Loucy (cell line): ENCODE results near the gene SLC26A2.
"Not testable (repeated sequence)": the region's sequence is repeated elsewhere in the genome, so short reads cannot be mapped to it uniquely, and the experiment has no call there.

Experiments used
- H2AFZ ChIP-seq: fragments of 200-600 bp; sonication (generic); 2 replicates; pipeline ENCODE4 v1.6.0; 2016; ENCODE audit warnings: antibody characterized with exemption, mild to moderate bottlenecking, low read length, moderate library complexity
- H3F3A ChIP-seq: fragments of 200-600 bp; 2 replicates; pipeline ENCODE4 v1.6.0; 2016; ENCODE audit warnings: antibody characterized with exemption, low read depth, mild to moderate bottlenecking
- H3K27me3 ChIP-seq: fragments of 200-600 bp; sonication (generic); 2 replicates; pipeline ENCODE4 v1.6.1; 2014; ENCODE audit warnings: low read length, mild to moderate bottlenecking; ENCODE audit not compliant: insufficient read depth, poor library complexity, severe bottlenecking
- H3K36me3 ChIP-seq: fragments of 200-600 bp; sonication (generic); 2 replicates; pipeline ENCODE4 v1.6.1; 2016; ENCODE audit warnings: low read length; ENCODE audit not compliant: insufficient read depth
- H3K4me1 ChIP-seq: fragments of 200-600 bp; sonication (generic); 2 replicates; pipeline ENCODE4 v1.5.1; 2014; ENCODE audit warnings: low read length, mild to moderate bottlenecking; ENCODE audit not compliant: insufficient read depth, poor library complexity, severe bottlenecking
- H3K4me2 ChIP-seq: fragments of 200-600 bp; sonication (generic); 2 replicates; pipeline ENCODE4 v1.6.0; 2014; ENCODE audit warnings: antibody characterized with exemption, low read length, low read depth, mild to moderate bottlenecking; ENCODE audit not compliant: poor library complexity, severe bottlenecking
- H3K4me3 ChIP-seq: fragments of 200-600 bp; sonication (generic); 2 replicates; pipeline ENCODE4 v1.5.1; 2014; ENCODE audit warnings: low read length, mild to moderate bottlenecking, mixed read lengths; ENCODE audit not compliant: poor library complexity, severe bottlenecking
- H3K79me2 ChIP-seq: fragments of 200-600 bp; sonication (generic); 2 replicates; pipeline ENCODE4 v1.6.1; 2014; ENCODE audit warnings: low read length; ENCODE audit not compliant: insufficient read depth
- H3K9ac ChIP-seq: fragments of 200-600 bp; sonication (generic); 2 replicates; pipeline ENCODE4 v1.6.0; 2014; ENCODE audit warnings: mild to moderate bottlenecking, low read depth, low read length, moderate library complexity; ENCODE audit not compliant: poor library complexity, severe bottlenecking
- H3K9me2 ChIP-seq: fragments of 200-600 bp; sonication (generic); replicated peaks from 2 replicates; pipeline ENCODE4 v1.6.1; 2016; ENCODE audit warnings: low read depth, low read length, mixed read lengths
- H3K9me3 ChIP-seq: fragments of 200-600 bp; sonication (generic); 2 replicates; pipeline ENCODE4 v1.6.1; 2014; ENCODE audit warnings: mild to moderate bottlenecking, antibody characterized with exemption, low read length, low read depth; ENCODE audit not compliant: insufficient read depth
- H4K20me1 ChIP-seq: fragments of 200-600 bp; sonication (generic); 2 replicates; pipeline ENCODE4 v1.6.0; 2014; ENCODE audit warnings: antibody characterized with exemption, low read length, mild to moderate bottlenecking; ENCODE audit not compliant: insufficient read depth, poor library complexity, severe bottlenecking
- EZH2phosphoT487 ChIP-seq: fragments of 200-600 bp; IDR thresholded peaks from 2 replicates; pipeline ENCODE4 v1.6.1; 2018; ENCODE audit warnings: antibody characterized with exemption, mild to moderate bottlenecking, moderate library complexity, borderline replicate concordance
- TF ChIP-seq, protein P1 (sequence below): fragments of 200-600 bp; sonication (generic); conservative IDR thresholded peaks from 2 replicates; pipeline ENCODE4 v1.5.1; 2014; ENCODE audit warnings: mild to moderate bottlenecking, antibody characterized with exemption, low read length

Gene SLC26A2

DNA sequence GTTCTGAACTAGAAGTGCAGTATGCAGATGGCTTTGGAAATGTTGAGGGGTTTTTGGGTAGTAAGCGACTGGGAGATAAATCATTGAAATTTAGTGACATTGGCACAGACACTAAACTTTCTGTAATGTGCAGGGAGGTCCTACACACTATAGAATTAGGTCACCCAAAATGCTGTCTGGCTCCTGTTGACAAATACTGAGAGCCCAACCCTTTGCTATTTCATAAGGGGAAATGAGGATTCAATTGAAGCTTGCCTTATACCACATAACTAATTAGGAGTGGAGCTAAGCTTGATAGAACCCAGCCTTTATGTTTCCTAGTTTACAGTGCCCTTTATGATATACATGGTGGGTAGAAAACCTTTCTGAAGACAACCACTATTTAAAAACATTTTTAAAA is 62.6 kb downstream of the SLC26A2 start:
- Histone ChIP-seq H3K9me2 (no peaks in the 10 kb centered on the region), H3K4me1 (no peaks in the 10 kb centered on the region), H3K36me3 (peaks cover 92% of the 10 kb centered on the region), H2AFZ (no peak overlapping the region), H3K79me2 (no peaks in the 10 kb centered on the region), H3K4me3 (no peak overlapping the region), H3K9me3 (no peaks in the 10 kb centered on the region), H3K27me3 (no peaks in the 10 kb centered on the region), H3F3A (no peaks in the 10 kb centered on the region), H3K9ac (no peak overlapping the region), H3K4me2 (no peak overlapping the region), H4K20me1 (no peaks in the 10 kb centered on the region)
- no peak for TF ChIP-seq EZH2phosphoT487
- TF ChIP-seq, protein P1, sequence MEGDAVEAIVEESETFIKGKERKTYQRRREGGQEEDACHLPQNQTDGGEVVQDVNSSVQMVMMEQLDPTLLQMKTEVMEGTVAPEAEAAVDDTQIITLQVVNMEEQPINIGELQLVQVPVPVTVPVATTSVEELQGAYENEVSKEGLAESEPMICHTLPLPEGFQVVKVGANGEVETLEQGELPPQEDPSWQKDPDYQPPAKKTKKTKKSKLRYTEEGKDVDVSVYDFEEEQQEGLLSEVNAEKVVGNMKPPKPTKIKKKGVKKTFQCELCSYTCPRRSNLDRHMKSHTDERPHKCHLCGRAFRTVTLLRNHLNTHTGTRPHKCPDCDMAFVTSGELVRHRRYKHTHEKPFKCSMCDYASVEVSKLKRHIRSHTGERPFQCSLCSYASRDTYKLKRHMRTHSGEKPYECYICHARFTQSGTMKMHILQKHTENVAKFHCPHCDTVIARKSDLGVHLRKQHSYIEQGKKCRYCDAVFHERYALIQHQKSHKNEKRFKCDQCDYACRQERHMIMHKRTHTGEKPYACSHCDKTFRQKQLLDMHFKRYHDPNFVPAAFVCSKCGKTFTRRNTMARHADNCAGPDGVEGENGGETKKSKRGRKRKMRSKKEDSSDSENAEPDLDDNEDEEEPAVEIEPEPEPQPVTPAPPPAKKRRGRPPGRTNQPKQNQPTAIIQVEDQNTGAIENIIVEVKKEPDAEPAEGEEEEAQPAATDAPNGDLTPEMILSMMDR: no peak

DNA sequence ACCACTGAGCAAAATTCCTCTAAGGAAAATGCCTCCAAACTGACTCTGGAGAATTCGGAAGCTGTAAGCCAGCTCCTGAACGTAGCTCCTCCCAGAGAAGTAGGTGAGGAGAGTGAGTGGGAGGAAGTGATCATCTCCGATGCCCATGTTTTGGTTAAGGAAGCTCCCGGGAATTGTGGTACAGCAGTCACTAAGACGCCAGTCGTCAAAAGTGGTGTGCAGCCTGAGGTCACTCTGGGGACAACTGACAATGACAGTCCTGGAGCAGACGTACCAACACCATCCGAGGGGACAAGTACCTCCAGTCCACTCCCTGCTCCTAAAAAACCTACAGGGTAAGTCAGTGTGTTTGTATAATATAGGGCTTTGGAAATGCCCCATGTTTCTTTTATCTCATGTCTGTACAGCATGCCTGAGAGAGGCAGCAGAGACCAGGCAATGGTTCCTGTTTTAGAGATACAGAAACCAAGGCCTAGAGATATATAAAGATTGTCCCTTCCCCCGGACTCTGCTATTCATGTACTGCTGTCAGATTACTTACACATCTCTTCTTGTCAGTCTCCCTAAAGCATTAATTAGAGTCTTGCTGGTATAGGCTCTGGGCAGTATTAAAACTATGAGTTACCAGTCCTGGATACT is 63.9 kb downstream of the SLC26A2 start:
- TF ChIP-seq, protein P1: no peak; the same call in 1 of the 2 replicates
- no peak for TF ChIP-seq EZH2phosphoT487
- Histone ChIP-seq H3K9me3 (no peaks in the 10 kb centered on the region), H3K36me3 (peaks cover 88% of the 10 kb centered on the region), H4K20me1 (no peaks in the 10 kb centered on the region), H3K4me2 (no peak overlapping the region), H3K4me3 (no peak overlapping the region), H2AFZ (no peak overlapping the region), H3K9ac (no peak overlapping the region), H3K27me3 (no peaks in the 10 kb centered on the region), H3F3A (no peaks in the 10 kb centered on the region), H3K4me1 (no peaks in the 10 kb centered on the region), H3K79me2 (no peaks in the 10 kb centered on the region), H3K9me2 (no peaks in the 10 kb centered on the region)

DNA sequence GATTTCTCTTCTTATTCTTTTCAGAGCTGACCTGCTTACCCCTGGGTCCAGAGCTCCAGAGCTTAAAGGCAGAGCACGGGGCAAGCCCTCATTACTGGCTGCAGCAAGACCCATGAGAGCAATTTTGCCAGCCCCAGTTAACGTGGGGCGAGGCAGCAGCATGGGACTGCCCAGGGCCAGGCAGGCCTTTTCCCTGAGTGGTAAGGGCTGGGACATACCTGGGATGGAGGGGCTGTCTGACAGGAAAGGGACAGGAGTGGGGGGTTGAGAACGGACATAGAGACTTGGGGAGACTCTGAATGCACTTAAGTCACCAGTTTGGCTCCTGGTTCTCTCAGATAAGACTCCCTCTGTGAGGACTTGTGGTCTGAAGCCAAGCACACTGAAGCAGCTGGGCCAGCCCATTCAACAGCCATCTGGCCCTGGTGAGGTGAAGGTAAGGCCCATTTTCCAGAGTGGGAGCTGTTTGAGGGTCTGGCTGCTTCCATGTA is 66.2 kb downstream of the SLC26A2 start:
- no peak overlapping the region for H3K9ac ChIP-seq
- H3K27me3 ChIP-seq: no peaks in the 10 kb centered on the region
- H3K9me2 ChIP-seq: no peaks in the 10 kb centered on the region
- H3K4me1 ChIP-seq: no peaks in the 10 kb centered on the region
- no peak overlapping the region for H3K4me3 ChIP-seq
- peaks cover 86% of the 10 kb centered on the region for H3K36me3 ChIP-seq
- no peaks in the 10 kb centered on the region for H3F3A ChIP-seq
- no peak overlapping the region for H2AFZ ChIP-seq
- H3K79me2 ChIP-seq: no peaks in the 10 kb centered on the region
- H3K9me3 ChIP-seq: no peaks in the 10 kb centered on the region
- H3K4me2 ChIP-seq: no peak overlapping the region
- TF ChIP-seq, protein P1: no peak
- TF ChIP-seq EZH2phosphoT487: no peak
- no peaks in the 10 kb centered on the region for H4K20me1 ChIP-seq

DNA sequence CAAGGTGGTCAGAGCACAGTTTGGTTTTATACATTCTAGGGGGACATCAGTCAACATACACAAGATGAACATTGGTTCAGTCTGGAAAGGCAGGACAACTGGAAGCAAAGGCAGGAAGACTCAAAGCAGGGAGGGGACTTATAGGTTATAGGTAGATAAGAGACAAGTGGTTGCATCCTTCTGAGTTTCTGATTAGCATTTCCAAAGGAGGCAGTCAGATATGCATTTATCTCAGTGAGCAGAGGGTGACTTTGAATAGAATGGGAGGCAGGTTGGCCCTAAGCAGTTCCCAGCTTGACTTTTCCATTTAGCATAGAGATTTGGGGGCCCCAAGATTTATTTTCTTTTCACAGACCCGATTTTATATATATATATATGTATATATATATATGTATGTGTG is 67.5 kb downstream of the SLC26A2 start:
- not testable (repeated sequence) for H3K4me1 ChIP-seq, H3K79me2 ChIP-seq, H3K27me3 ChIP-seq, H3K9me3 ChIP-seq, H4K20me1 ChIP-seq, H3K4me3 ChIP-seq, H3K4me2 ChIP-seq, H3K9ac ChIP-seq, H2AFZ ChIP-seq, H3K9me2 ChIP-seq, H3F3A ChIP-seq
- H3K36me3 ChIP-seq: peaks cover 88% of the 10 kb centered on the region
